OCI-LY1 (cell line): Measurements from ENCODE around the gene WNK2.

Experiments used
- H2AFZ ChIP-seq: fragments of 200-600 bp; sonication (generic), shearing (Covaris generic); 2 replicates; pipeline ENCODE4 v1.6.0; 2014; ENCODE audit warnings: antibody characterized with exemption, mild to moderate bottlenecking, low read length
- H3F3A ChIP-seq: fragments of 200-600 bp; sonication (generic), shearing (Covaris generic); 2 replicates; pipeline ENCODE4 v1.6.0; 2014; ENCODE audit warnings: mild to moderate bottlenecking, antibody characterized with exemption, low read length, moderate library complexity; ENCODE audit not compliant: insufficient read depth
- H3K27ac ChIP-seq: fragments of 200-600 bp; sonication (generic); 2 replicates; pipeline ENCODE4 v1.5.1; 2014; ENCODE audit warnings: low read length, mixed run types, mild to moderate bottlenecking, low read depth; ENCODE audit not compliant: poor library complexity, severe bottlenecking
- H3K27me3 ChIP-seq: fragments of 200-600 bp; sonication (generic); 2 replicates; pipeline ENCODE4 v1.6.0; 2014; ENCODE audit warnings: antibody characterized with exemption, mild to moderate bottlenecking, low read length, moderate library complexity; ENCODE audit not compliant: insufficient read depth
- H3K36me3 ChIP-seq: fragments of 200-600 bp; sonication (generic); 2 replicates; pipeline ENCODE4 v1.6.1; 2014; ENCODE audit warnings: mild to moderate bottlenecking, antibody characterized with exemption, low read length, moderate library complexity, mixed read lengths; ENCODE audit not compliant: insufficient read depth
- H3K4me1 ChIP-seq: fragments of 200-600 bp; sonication (generic); 2 replicates; pipeline ENCODE4 v1.5.1; 2014; ENCODE audit warnings: mild to moderate bottlenecking, low read length, moderate library complexity; ENCODE audit not compliant: insufficient read depth, severe bottlenecking
- H3K4me2 ChIP-seq: fragments of 200-600 bp; sonication (generic), shearing (Covaris generic); 2 replicates; pipeline ENCODE4 v1.6.1; 2014; ENCODE audit warnings: low read length
- H3K4me3 ChIP-seq: fragments of 200-600 bp; sonication (generic); 2 replicates; pipeline ENCODE4 v1.5.1; 2014; ENCODE audit warnings: low read length, low read depth, mild to moderate bottlenecking, mixed read lengths; ENCODE audit not compliant: poor library complexity, severe bottlenecking
- H3K79me2 ChIP-seq: fragments of 200-600 bp; shearing (Covaris generic); 2 replicates; pipeline ENCODE4 v1.6.1; 2016; ENCODE audit warnings: mixed run types, low read length, mixed read lengths; ENCODE audit not compliant: insufficient read depth
- H3K9ac ChIP-seq: fragments of 200-600 bp; sonication (generic), shearing (Covaris generic); 2 replicates; pipeline ENCODE4 v1.6.1; 2014; ENCODE audit warnings: mild to moderate bottlenecking, low read length, mixed read lengths
- H3K9me2 ChIP-seq: fragments of 200-600 bp; sonication (generic), shearing (Covaris generic); 2 replicates; pipeline ENCODE4 v1.6.1; 2014; ENCODE audit warnings: low read depth, mild to moderate bottlenecking, low read length, mixed read lengths
- H3K9me3 ChIP-seq: fragments of 200-600 bp; shearing (Covaris generic); 2 replicates; pipeline ENCODE4 v1.6.1; 2014; ENCODE audit warnings: low read length, mixed read lengths
- H4K20me1 ChIP-seq: fragments of 200-600 bp; sonication (generic), shearing (Covaris generic); 2 replicates; pipeline ENCODE4 v1.6.0; 2016; ENCODE audit warnings: mild to moderate bottlenecking, low read length; ENCODE audit not compliant: insufficient read depth
- EZH2 ChIP-seq: fragments of 200-600 bp; sonication (generic), shearing (Covaris generic); IDR thresholded peaks from 2 replicates; pipeline ENCODE4 v1.8.0; 2017; ENCODE audit warnings: borderline replicate concordance, mixed run types, mild to moderate bottlenecking, antibody characterized with exemption, low read length, moderate library complexity, mixed read lengths
- TF ChIP-seq, protein P1 (sequence below): fragments of 200-600 bp; sonication (generic), shearing (Covaris generic); IDR thresholded peaks from 2 replicates; pipeline ENCODE4 v1.5.1; 2017; ENCODE audit warnings: mild to moderate bottlenecking, antibody characterized with exemption, low read length, moderate library complexity, mixed read lengths

The WNK2 gene

GRCh38 chr9:93231716-93232115 is 47.8 kb downstream of the WNK2 start:
- Histone ChIP-seq H4K20me1 (no peaks in the 10 kb centered on the region), H3K9me2 (no peaks in the 10 kb centered on the region), H3K4me2 (no peak overlapping the region), H3K4me1 (peaks cover 6% of the 10 kb centered on the region), H3K9ac (no peak overlapping the region), H2AFZ (no peak overlapping the region), H3K27me3 (peaks cover 9% of the 10 kb centered on the region; the same call in 1 of the 2 replicates), H3F3A (no peaks in the 10 kb centered on the region), H3K9me3 (no peaks in the 10 kb centered on the region), H3K4me3 (no peak overlapping the region), H3K36me3 (no peaks in the 10 kb centered on the region), H3K27ac (no peak overlapping the region), H3K79me2 (no peaks in the 10 kb centered on the region)
- TF ChIP-seq EZH2: no peak
- TF ChIP-seq, protein P1, sequence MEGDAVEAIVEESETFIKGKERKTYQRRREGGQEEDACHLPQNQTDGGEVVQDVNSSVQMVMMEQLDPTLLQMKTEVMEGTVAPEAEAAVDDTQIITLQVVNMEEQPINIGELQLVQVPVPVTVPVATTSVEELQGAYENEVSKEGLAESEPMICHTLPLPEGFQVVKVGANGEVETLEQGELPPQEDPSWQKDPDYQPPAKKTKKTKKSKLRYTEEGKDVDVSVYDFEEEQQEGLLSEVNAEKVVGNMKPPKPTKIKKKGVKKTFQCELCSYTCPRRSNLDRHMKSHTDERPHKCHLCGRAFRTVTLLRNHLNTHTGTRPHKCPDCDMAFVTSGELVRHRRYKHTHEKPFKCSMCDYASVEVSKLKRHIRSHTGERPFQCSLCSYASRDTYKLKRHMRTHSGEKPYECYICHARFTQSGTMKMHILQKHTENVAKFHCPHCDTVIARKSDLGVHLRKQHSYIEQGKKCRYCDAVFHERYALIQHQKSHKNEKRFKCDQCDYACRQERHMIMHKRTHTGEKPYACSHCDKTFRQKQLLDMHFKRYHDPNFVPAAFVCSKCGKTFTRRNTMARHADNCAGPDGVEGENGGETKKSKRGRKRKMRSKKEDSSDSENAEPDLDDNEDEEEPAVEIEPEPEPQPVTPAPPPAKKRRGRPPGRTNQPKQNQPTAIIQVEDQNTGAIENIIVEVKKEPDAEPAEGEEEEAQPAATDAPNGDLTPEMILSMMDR: no peak

DNA sequence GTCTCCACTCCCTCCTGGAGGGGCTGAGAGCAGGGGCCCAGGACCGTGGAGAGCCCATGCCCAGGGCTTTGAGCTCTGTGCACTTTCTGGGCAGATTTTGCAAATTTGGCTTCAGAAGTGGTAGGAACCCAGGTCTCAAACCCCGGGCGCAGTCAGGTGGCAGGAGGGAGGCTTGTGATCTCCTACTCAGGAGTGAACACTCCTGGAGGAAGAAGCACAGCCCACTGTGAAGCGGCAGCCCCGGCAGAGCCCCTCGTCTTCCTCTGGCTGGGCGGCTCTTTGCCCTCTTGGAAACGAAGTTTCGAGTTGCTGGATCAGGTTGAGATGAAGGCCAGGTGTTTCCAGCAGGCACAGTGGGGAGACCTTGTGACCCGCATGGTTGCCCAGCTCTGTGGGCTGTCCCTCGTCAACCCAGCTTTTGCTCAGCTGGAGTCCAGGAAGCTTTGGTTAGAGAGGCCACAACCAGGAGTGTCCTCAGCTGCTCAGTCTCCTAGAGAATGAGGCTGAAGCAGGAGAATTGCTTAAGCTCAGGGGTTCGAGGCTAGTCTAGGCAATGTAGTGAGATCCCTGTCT is 48.5 kb downstream of the WNK2 start:
- H3K4me1 ChIP-seq: peaks cover 6% of the 10 kb centered on the region
- TF ChIP-seq, protein P1: no peak
- TF ChIP-seq EZH2: no peak
- no peaks in the 10 kb centered on the region for H3F3A ChIP-seq
- H3K27me3 ChIP-seq: peaks cover 9% of the 10 kb centered on the region; the same call in 1 of the 2 replicates
- no peak overlapping the region for H3K27ac ChIP-seq
- no peaks in the 10 kb centered on the region for H4K20me1 ChIP-seq
- no peak overlapping the region for H3K4me2 ChIP-seq
- no peak overlapping the region for H2AFZ ChIP-seq
- H3K4me3 ChIP-seq: no peak overlapping the region
- no peaks in the 10 kb centered on the region for H3K79me2 ChIP-seq
- H3K9me3 ChIP-seq: no peaks in the 10 kb centered on the region
- H3K9me2 ChIP-seq: no peaks in the 10 kb centered on the region
- no peak overlapping the region for H3K9ac ChIP-seq
- no peaks in the 10 kb centered on the region for H3K36me3 ChIP-seq

DNA sequence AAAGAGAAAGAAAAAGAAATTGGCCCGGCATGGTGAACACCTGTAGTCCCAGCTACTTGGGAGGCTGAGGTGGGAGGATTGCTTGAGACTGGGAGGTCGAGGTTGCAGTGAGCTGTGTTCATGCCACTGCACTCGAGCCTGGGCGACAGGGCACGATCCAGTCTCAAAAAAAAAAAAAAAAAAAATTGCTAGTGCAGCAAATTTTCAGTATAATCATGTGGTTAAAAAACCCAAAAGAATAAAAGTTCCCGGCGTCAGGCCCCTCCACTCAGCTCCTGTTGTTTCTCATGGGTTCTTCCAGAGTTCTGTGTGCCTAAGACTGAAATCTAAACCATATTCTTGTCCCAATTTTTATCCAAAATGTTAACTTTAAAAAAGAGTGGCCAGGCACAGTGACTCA is 49.1 kb downstream of the WNK2 start:
- no peak overlapping the region for H3K4me2 ChIP-seq
- no peak overlapping the region for H2AFZ ChIP-seq
- H3K27ac ChIP-seq: no peak overlapping the region
- TF ChIP-seq, protein P1: no peak
- TF ChIP-seq EZH2: no peak
- H3K27me3 ChIP-seq: peaks cover 9% of the 10 kb centered on the region; the same call in 1 of the 2 replicates
- H4K20me1 ChIP-seq: no peaks in the 10 kb centered on the region
- no peaks in the 10 kb centered on the region for H3K36me3 ChIP-seq
- H3K4me1 ChIP-seq: peaks cover 6% of the 10 kb centered on the region
- no peaks in the 10 kb centered on the region for H3F3A ChIP-seq
- H3K9me2 ChIP-seq: no peaks in the 10 kb centered on the region
- H3K4me3 ChIP-seq: no peak overlapping the region
- H3K9ac ChIP-seq: no peak overlapping the region
- no peaks in the 10 kb centered on the region for H3K79me2 ChIP-seq
- no peaks in the 10 kb centered on the region for H3K9me3 ChIP-seq
